ENCODE measurements around the gene GPR108. TPM values are rescaled to one million over a fixed set of nuclear protein-coding genes. Genes with fewer than 3 reads are reported as not detected.

The GPR108 gene
- total and polyA plus RNA-seq, 2 of the 8 experiments (the other 6 are each of a cell fraction or from before 2014, with no cell fraction given) = 34.9 to 46.0 TPM

DNA sequence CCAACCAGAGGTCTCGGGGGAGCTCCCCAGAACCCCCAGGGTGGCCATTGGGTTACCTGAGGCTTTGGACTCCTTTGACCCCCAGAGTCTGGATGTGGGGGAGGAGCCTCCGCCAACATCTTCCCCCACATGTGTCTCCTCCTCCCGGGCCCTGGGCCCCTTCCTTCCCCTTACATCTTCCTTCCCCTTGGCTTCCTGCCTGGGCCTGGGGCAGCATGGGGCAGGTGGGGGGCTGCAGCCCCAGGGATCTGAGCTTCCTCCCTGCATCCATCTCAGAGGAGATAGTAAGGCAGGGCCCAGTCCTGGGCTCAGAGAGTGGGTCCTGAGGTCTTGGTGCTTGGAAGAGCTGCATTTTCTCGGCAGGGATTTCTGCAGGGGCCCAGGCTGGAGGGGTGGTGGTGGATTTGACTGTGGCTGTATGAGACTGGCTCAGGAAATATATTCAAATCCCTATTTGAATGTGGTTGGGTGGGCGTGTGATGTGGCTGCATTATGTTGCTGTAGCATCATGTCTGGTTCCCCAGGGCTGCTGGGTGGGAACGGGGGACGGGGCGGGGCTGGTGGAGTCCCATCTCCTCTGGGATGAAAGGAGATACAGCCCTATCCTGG lies 36.0 kb upstream of the GPR108 start:
- Histone ChIP-seq H3K23me2 (ENCODE audit: low read depth, low read length) (peaks cover 9% of the 10 kb centered on the region; the same call in 1 of the 2 replicates), H3K27ac (ENCODE audit: low read depth, low read length) (no peak overlapping the region), H2BK120ac (replicated peaks; ENCODE audit: low read depth, low read length) (no peak overlapping the region), H3K9ac (replicated peaks in 1 of 4; ENCODE audit: extremely low read depth in 1 of 4, low read depth in 3 of 4, low read length in 3 of 4) (no peak overlapping the region), H2BK12ac (ENCODE audit: low read depth, low read length) (0 out of 2 replicates have a peak overlapping the region, but pooled peaks have one; percentile 17), H2BK20ac (ENCODE audit: low read length) (no peak overlapping the region), H3K4me2 (ENCODE audit: insufficient read depth in 1 of 2, low read depth in 2 of 2, low read length in 2 of 2) (no peak overlapping the region), H3K23ac (ENCODE audit: insufficient read length) (no peak overlapping the region), H3K4ac (replicated peaks; ENCODE audit: insufficient read length, low read depth, low read length) (no peak overlapping the region), H2BK5ac (ENCODE audit: low read depth, low read length) (0 out of 2 replicates have a peak overlapping the region, but pooled peaks have one; percentile 56), H2AK5ac (ENCODE audit: low read depth, low read length) (no peak overlapping the region), H3K27me3 (replicated peaks in 1 of 4; ENCODE audit: control insufficient read depth in 3 of 4, extremely low read depth in 1 of 4, insufficient read depth in 3 of 4, low read length in 3 of 4) (no peaks in the 10 kb centered on the region), H3K18ac (ENCODE audit: extremely low read depth, low read length) (no peak overlapping the region), H3K56ac (replicated peaks; ENCODE audit: insufficient read length, low read depth, low read length) (no peak overlapping the region), H4K20me1 (replicated peaks in 1 of 2; ENCODE audit: control insufficient read depth in 1 of 2, insufficient read depth in 2 of 2, low read length in 2 of 2) (no peaks in the 10 kb centered on the region), H3K14ac (ENCODE audit: insufficient read length) (no peak overlapping the region), H2AFZ (ENCODE audit: low read length) (peak overlapping the region; percentile 13; the same call in 1 of the 2 replicates), H4K91ac (replicated peaks; ENCODE audit: insufficient read length, low read length) (peak overlapping the region; percentile 52), H4K8ac (ENCODE audit: extremely low read depth, insufficient read depth, low read length) (peak overlapping the region; percentile 45; the same call in 1 of the 2 replicates), H3K4me1 (replicated peaks in 1 of 4; ENCODE audit: control insufficient read depth in 3 of 4, insufficient read depth in 4 of 4, low read length in 3 of 4) (peaks cover 0 to 13% (median 2%) of the 10 kb centered on the region in 4 experiments; a peak in 3 of 7 replicates), H3K9me3 (ENCODE audit: insufficient read depth in 2 of 2, low read depth in 1 of 2, low read length in 1 of 2) (peaks cover 0 to 8% of the 10 kb centered on the region in 2 experiments; a peak in 2 of 4 replicates), H3K36me3 (ENCODE audit: control insufficient read depth in 2 of 4, insufficient read depth in 4 of 4, low read length in 3 of 4) (no peaks in the 10 kb centered on the region), H2BK15ac (ENCODE audit: low read length) (no peak overlapping the region), H3K4me3 (ENCODE audit: extremely low read depth in 1 of 4, insufficient read depth in 2 of 4, low read depth in 3 of 4, low read length in 4 of 4) (no peak overlapping the region), H3K79me2 (ENCODE audit: control insufficient read depth in 1 of 2, insufficient read depth in 2 of 2, low read length in 2 of 2) (no peaks in the 10 kb centered on the region), H4K5ac (ENCODE audit: insufficient read length, low read depth, low read length) (no peak overlapping the region), H3K79me1 (ENCODE audit: low read depth, low read length) (no peaks in the 10 kb centered on the region)
- no peak for DNase-seq (ENCODE audit: low read depth in 1 of 2, low spot score in 2 of 2)
- 82% methylated on average over 7 of the region's 8 CpGs; no CpG with 5 or more reads in 1 of the 2 experiments for WGBS, 2 experiments (ENCODE audit: extremely low coverage in 1 of 2, insufficient coverage in 1 of 2, insufficient read length in 1 of 2, insufficient replicate concordance in 2 of 2, low coverage in 1 of 2, low lambda C conversion rate in 2 of 2, missing lambda C conversion rate in 1 of 2)
- ChIA-PET CTCF (ENCODE audit: partially characterized antibody) (interaction anchor here (0.6 to 2.5 kb wide), 7 partner anchors 30 to 140 kb away, joined by 3 to 14 read pairs (median 3); partner anchors contain the start of genes GPR108 and TRIP10), POLR2A (ENCODE audit: partially characterized antibody) (interaction anchor here (1.6 kb wide), 1 partner anchor 243 kb away, joined by 3 read pairs; the partner anchor contains the start of gene TNFSF9)
- FAIRE-seq = no peak
- no peak for TF ChIP-seq TAF1 (IDR thresholded peaks at IDR 0.05; ENCODE audit: low read depth, low read length)
- TF ChIP-seq, protein P1, sequence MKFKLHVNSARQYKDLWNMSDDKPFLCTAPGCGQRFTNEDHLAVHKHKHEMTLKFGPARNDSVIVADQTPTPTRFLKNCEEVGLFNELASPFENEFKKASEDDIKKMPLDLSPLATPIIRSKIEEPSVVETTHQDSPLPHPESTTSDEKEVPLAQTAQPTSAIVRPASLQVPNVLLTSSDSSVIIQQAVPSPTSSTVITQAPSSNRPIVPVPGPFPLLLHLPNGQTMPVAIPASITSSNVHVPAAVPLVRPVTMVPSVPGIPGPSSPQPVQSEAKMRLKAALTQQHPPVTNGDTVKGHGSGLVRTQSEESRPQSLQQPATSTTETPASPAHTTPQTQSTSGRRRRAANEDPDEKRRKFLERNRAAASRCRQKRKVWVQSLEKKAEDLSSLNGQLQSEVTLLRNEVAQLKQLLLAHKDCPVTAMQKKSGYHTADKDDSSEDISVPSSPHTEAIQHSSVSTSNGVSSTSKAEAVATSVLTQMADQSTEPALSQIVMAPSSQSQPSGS (IDR thresholded peaks at IDR 0.05; ENCODE audit: low read length) = no peak
- TF ChIP-seq, protein P2, sequence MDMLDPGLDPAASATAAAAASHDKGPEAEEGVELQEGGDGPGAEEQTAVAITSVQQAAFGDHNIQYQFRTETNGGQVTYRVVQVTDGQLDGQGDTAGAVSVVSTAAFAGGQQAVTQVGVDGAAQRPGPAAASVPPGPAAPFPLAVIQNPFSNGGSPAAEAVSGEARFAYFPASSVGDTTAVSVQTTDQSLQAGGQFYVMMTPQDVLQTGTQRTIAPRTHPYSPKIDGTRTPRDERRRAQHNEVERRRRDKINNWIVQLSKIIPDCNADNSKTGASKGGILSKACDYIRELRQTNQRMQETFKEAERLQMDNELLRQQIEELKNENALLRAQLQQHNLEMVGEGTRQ (IDR thresholded peaks at IDR 0.05; ENCODE audit: low read length) = no peak
- no peak for TF ChIP-seq PHF8 (conservative IDR thresholded peaks at IDR 0.05; ENCODE audit: low read depth, low read length)
- TF ChIP-seq RFX5 (IDR thresholded peaks at IDR 0.05; ENCODE audit: borderline replicate concordance, low read depth, low read length) = no peak
- TF ChIP-seq CBX5 (IDR thresholded peaks at IDR 0.05; ENCODE audit: low read depth, low read length) = no peak
- no peak for TF ChIP-seq EGR1 (IDR thresholded peaks at IDR 0.05; ENCODE audit: borderline replicate concordance, low read depth, low read length)
- TF ChIP-seq MAFK (IDR thresholded peaks at IDR 0.05; ENCODE audit: low read depth, low read length) = no peak
- TF ChIP-seq SIX5 (IDR thresholded peaks at IDR 0.05; ENCODE audit: low read depth, low read length) = no peak
- no peak for TF ChIP-seq SP2 (IDR thresholded peaks at IDR 0.05; ENCODE audit: low read length)
